ENCODE data around the gene ARAP1. TPM values are rescaled to one million over a fixed set of nuclear protein-coding genes. Genes with fewer than 3 reads are reported as not detected.

Gene ARAP1
- polyA plus RNA-seq, 1 donor (not counting 4 experiments of a cell fraction or from before 2014, with no cell fraction given) = 32.8 TPM

DNA sequence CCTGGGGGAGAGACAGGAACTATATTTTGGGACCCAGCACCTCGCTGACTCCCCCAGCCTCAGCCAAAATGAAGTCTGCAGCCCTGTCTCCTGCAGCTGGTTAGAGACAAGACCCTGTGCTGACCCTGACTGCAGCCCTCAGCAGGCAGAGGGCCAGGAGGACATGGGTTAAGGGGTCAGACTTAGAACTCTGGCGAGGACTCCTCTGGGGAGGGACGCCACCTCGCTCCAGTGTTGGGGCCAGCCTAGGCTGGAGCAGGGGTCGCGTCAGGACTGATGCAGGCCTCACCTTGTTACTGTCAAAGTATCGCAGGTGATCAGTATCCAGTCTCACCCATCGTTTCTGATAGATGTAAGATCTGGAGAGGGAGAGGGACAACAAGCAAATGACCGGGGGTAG is 41.1 kb downstream of the ARAP1 start:
- Histone ChIP-seq H2AFZ (ENCODE audit: control insufficient read depth, low read length) (no peak overlapping the region), H3K36me3 (ENCODE audit: control insufficient read depth in 2 of 2, extremely low read depth in 1 of 2, insufficient read depth in 2 of 2, low read length in 2 of 2) (peaks cover 38 to 43% of the 10 kb centered on the region in 2 experiments), H3K4me3 (ENCODE audit: control insufficient read depth in 2 of 3, extremely low read depth in 1 of 3, insufficient read depth in 2 of 3, low read depth in 1 of 3, low read length in 3 of 3) (no peak overlapping the region), H3K9me3 (ENCODE audit: control insufficient read depth, low read depth, low read length) (no peaks in the 10 kb centered on the region), H3K9ac (ENCODE audit: control insufficient read depth, extremely low read depth, insufficient read depth, low read length) (no peak overlapping the region), H3K4me1 (ENCODE audit: control insufficient read depth, extremely low read depth, insufficient read depth, low read length) (peaks cover 6% of the 10 kb centered on the region), H3K27ac (ENCODE audit: control insufficient read depth, insufficient read depth, low read length) (no peak overlapping the region), H3K27me3 (ENCODE audit: control insufficient read depth, extremely low read depth, insufficient read depth, low read length) (no peaks in the 10 kb centered on the region), H3K9me1 (ENCODE audit: control insufficient read depth, extremely low read depth, insufficient read depth, low read length) (no peaks in the 10 kb centered on the region), H3K4me2 (ENCODE audit: control insufficient read depth, extremely low read depth, insufficient read depth, low read depth, low read length) (no peak overlapping the region), H3K79me2 (ENCODE audit: control insufficient read depth, insufficient read depth, low read length) (peaks cover 21% of the 10 kb centered on the region), H4K20me1 (ENCODE audit: control insufficient read depth, extremely low read depth, insufficient read depth, low read length) (peaks cover 10% of the 10 kb centered on the region)
- dilution Hi-C loops (cut with MboI; ENCODE audit: extremely low pct_ligation_motif_present, low sequenced_read_pairs) = no loop called here
- no peak for TF ChIP-seq EZH2 (IDR thresholded peaks at IDR 0.05; ENCODE audit: low read length)
- TF ChIP-seq, protein P1, sequence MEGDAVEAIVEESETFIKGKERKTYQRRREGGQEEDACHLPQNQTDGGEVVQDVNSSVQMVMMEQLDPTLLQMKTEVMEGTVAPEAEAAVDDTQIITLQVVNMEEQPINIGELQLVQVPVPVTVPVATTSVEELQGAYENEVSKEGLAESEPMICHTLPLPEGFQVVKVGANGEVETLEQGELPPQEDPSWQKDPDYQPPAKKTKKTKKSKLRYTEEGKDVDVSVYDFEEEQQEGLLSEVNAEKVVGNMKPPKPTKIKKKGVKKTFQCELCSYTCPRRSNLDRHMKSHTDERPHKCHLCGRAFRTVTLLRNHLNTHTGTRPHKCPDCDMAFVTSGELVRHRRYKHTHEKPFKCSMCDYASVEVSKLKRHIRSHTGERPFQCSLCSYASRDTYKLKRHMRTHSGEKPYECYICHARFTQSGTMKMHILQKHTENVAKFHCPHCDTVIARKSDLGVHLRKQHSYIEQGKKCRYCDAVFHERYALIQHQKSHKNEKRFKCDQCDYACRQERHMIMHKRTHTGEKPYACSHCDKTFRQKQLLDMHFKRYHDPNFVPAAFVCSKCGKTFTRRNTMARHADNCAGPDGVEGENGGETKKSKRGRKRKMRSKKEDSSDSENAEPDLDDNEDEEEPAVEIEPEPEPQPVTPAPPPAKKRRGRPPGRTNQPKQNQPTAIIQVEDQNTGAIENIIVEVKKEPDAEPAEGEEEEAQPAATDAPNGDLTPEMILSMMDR (optimal IDR thresholded peaks at IDR 0.05 in 1 of 3, IDR thresholded peaks at IDR 0.05 in 1 of 3, conservative IDR thresholded peaks at IDR 0.05 in 1 of 3; ENCODE audit: extremely low read depth in 1 of 3, insufficient read depth in 2 of 3, low read length in 3 of 3) = no peak
- FAIRE-seq = no peak
- no peak for DNase-seq (ENCODE audit: low read depth, low spot score)

DNA sequence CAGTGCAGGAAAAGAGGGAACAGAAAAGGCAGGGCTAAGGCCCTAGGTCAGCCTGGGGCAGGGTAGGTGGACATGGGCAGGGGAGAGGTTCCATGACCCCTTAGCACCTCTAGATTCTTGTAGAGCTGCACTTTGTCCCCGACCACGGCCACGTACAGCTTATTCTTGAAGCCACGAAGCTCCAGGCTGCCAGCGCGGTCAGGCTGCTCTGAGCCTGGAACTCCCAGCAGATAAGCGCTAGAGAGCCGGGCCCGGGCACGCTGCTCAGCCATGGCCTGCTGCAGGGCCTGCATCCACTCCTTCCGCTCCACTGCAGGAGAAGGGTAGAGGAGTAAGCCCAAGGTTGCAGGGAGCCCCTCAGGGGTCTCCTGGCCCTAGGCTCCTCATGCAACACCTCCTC is 41.9 kb downstream of the ARAP1 start:
- FAIRE-seq = no peak
- no peak for DNase-seq (ENCODE audit: low read depth, low spot score)
- Histone ChIP-seq H3K9me3 (ENCODE audit: control insufficient read depth, low read depth, low read length) (no peaks in the 10 kb centered on the region), H3K9ac (ENCODE audit: control insufficient read depth, extremely low read depth, insufficient read depth, low read length) (no peak overlapping the region), H2AFZ (ENCODE audit: control insufficient read depth, low read length) (no peak overlapping the region), H3K4me3 (ENCODE audit: control insufficient read depth in 2 of 3, extremely low read depth in 1 of 3, insufficient read depth in 2 of 3, low read depth in 1 of 3, low read length in 3 of 3) (no peak overlapping the region), H3K27ac (ENCODE audit: control insufficient read depth, insufficient read depth, low read length) (no peak overlapping the region), H3K4me2 (ENCODE audit: control insufficient read depth, extremely low read depth, insufficient read depth, low read depth, low read length) (no peak overlapping the region), H3K9me1 (ENCODE audit: control insufficient read depth, extremely low read depth, insufficient read depth, low read length) (no peaks in the 10 kb centered on the region), H3K27me3 (ENCODE audit: control insufficient read depth, extremely low read depth, insufficient read depth, low read length) (no peaks in the 10 kb centered on the region), H3K36me3 (ENCODE audit: control insufficient read depth in 2 of 2, extremely low read depth in 1 of 2, insufficient read depth in 2 of 2, low read length in 2 of 2) (peaks cover 43 to 47% of the 10 kb centered on the region in 2 experiments), H3K79me2 (ENCODE audit: control insufficient read depth, insufficient read depth, low read length) (peaks cover 18% of the 10 kb centered on the region), H3K4me1 (ENCODE audit: control insufficient read depth, extremely low read depth, insufficient read depth, low read length) (peaks cover 3% of the 10 kb centered on the region), H4K20me1 (ENCODE audit: control insufficient read depth, extremely low read depth, insufficient read depth, low read length) (peaks cover 7% of the 10 kb centered on the region)
- TF ChIP-seq EZH2 (IDR thresholded peaks at IDR 0.05; ENCODE audit: low read length) = no peak
- TF ChIP-seq, protein P1 (optimal IDR thresholded peaks at IDR 0.05 in 1 of 3, IDR thresholded peaks at IDR 0.05 in 1 of 3, conservative IDR thresholded peaks at IDR 0.05 in 1 of 3; ENCODE audit: extremely low read depth in 1 of 3, insufficient read depth in 2 of 3, low read length in 3 of 3) = no peak
- dilution Hi-C loops (cut with MboI; ENCODE audit: extremely low pct_ligation_motif_present, low sequenced_read_pairs) = no loop called here
